Endothelial cell (in vitro differentiated cells): ENCODE measurements around the gene TAGLN3. TPM values are rescaled to one million over a fixed set of nuclear protein-coding genes. Genes with fewer than 3 reads are reported as not detected.

Experiments
- DNase-seq: peaks from one replicate; pipeline ENCODE4 v3.0.0; 2021; ENCODE audit warnings: low spot score
- H3K27ac Mint-ChIP-seq: one replicate; pipeline ENCODE4 v1.8.0; 2021; ENCODE audit warnings: mixed read lengths, inconsistent platforms; ENCODE audit not compliant: unreplicated experiment
- H3K27me3 Mint-ChIP-seq: one replicate; pipeline ENCODE4 v1.8.0; 2021; ENCODE audit warnings: mild to moderate bottlenecking, moderate library complexity, mixed read lengths, inconsistent platforms; ENCODE audit not compliant: unreplicated experiment
- H3K36me3 Mint-ChIP-seq: one replicate; pipeline ENCODE4 v1.8.0; 2021; ENCODE audit warnings: mild to moderate bottlenecking, low read depth, mixed read lengths, inconsistent platforms; ENCODE audit not compliant: unreplicated experiment
- H3K4me1 Mint-ChIP-seq: one replicate; pipeline ENCODE4 v1.8.0; 2021; ENCODE audit warnings: mild to moderate bottlenecking, mixed read lengths, inconsistent platforms; ENCODE audit not compliant: unreplicated experiment
- H3K4me3 Mint-ChIP-seq: one replicate; pipeline ENCODE4 v1.8.0; 2021; ENCODE audit warnings: mild to moderate bottlenecking, mixed read lengths, inconsistent platforms; ENCODE audit not compliant: unreplicated experiment
- H3K9me3 Mint-ChIP-seq: one replicate; pipeline ENCODE4 v1.8.0; 2021; ENCODE audit warnings: mixed read lengths, inconsistent platforms; ENCODE audit not compliant: unreplicated experiment
- total RNA-seq: library from RNA; stranded (reverse); fragmentation: NEBNext Ultra II Directional; extraction: Animal tissue kit (Norgen Biotek cat#: 25700); gene quantifications from one replicate; pipeline ENCODE4 v1.2.1, GENCODE V29; 2021; ENCODE audit not compliant: unreplicated experiment
- TF ChIP-seq, protein P1 (sequence below): fragments of 200-600 bp; sonication (generic); IDR thresholded peaks from one replicate; pipeline ENCODE4 v1.5.0; 2021; ENCODE audit warnings: antibody characterized with exemption; ENCODE audit not compliant: unreplicated experiment

The TAGLN3 gene
- total RNA-seq, 1 donor from 2014 or later, result 0.72 TPM

GRCh38 chr3:112061152-112061551 lies 62.4 kb downstream of the TAGLN3 start:
- TF ChIP-seq, protein P1, sequence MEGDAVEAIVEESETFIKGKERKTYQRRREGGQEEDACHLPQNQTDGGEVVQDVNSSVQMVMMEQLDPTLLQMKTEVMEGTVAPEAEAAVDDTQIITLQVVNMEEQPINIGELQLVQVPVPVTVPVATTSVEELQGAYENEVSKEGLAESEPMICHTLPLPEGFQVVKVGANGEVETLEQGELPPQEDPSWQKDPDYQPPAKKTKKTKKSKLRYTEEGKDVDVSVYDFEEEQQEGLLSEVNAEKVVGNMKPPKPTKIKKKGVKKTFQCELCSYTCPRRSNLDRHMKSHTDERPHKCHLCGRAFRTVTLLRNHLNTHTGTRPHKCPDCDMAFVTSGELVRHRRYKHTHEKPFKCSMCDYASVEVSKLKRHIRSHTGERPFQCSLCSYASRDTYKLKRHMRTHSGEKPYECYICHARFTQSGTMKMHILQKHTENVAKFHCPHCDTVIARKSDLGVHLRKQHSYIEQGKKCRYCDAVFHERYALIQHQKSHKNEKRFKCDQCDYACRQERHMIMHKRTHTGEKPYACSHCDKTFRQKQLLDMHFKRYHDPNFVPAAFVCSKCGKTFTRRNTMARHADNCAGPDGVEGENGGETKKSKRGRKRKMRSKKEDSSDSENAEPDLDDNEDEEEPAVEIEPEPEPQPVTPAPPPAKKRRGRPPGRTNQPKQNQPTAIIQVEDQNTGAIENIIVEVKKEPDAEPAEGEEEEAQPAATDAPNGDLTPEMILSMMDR, result no peak
- no peak for DNase-seq
- Mint-ChIP-seq H3K4me1 (peaks cover 4% of the 10 kb centered on the region), H3K9me3 (no peaks in the 10 kb centered on the region), H3K4me3 (no peak overlapping the region), H3K27ac (no peak overlapping the region), H3K36me3 (no peaks in the 10 kb centered on the region), H3K27me3 (peaks cover 3% of the 10 kb centered on the region)

Other genes with a start within 250 kb of the TAGLN3 start
- gene PHLDB2, start 139.7 kb upstream of the TAGLN3 start, total RNA-seq, result 47.8 TPM
- gene ABHD10, start 19.9 kb upstream of the TAGLN3 start, total RNA-seq, result 18.7 TPM
- gene TMPRSS7, start 35.8 kb downstream of the TAGLN3 start, total RNA-seq, result not detected
- 8.3 TPM for gene C3orf52, start 87.5 kb downstream of the TAGLN3 start, total RNA-seq
- not detected for gene GCSAM, start 134.3 kb downstream of the TAGLN3 start, total RNA-seq